NCI-H345 (cell line): Measurements from ENCODE around the gene CCND3.

Experiments used
- DNase-seq: peaks from one replicate; lab custom pipeline; 2025; lab: John Stamatoyannopoulos, UW

CCND3 gene

DNA sequence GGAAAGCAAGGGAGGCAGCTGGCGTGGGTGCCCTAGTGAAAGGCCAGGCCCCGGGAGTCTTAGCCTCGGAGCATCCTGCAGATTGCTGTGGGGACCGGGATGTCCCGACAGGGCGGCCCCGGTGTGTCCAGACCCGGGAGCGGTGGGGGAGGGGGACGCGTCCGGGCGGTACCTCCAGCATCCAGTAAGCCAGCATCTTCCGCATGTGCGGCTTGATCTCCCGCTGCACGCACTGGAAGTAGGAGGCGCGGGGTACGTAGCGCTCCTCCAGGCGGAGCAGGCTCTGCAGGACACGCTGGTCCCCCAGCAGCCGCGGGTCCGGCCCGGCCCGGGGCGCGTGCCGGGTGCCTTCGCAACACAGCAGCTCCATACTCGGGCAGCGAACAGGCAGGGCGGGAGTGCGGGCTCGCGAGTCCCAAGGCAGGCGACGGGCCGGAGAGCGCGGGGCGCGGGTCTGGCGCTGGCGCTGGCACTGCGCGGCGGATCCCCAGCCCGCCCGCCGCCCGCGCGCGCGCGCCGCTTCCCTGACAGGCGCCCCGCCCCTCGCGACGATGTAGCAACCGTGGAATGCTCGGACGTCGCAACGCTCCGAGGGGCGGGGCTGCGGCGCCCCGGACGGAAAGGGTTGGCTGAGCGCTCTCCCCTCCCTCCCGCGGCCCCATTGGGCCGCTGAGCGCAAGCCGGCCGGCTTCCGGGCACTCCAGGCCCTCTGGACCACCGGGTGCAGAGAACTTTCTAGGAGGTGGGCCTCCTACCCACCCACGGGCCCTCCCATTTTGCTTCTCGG, at the start of gene CCND3:
CCND3 (minus strand) TSS at position 529 of the 787 bp plus-strand sequence; CDS start at position 370, 159 bp downstream.
- peak; percentile 90 for DNase-seq

DNA sequence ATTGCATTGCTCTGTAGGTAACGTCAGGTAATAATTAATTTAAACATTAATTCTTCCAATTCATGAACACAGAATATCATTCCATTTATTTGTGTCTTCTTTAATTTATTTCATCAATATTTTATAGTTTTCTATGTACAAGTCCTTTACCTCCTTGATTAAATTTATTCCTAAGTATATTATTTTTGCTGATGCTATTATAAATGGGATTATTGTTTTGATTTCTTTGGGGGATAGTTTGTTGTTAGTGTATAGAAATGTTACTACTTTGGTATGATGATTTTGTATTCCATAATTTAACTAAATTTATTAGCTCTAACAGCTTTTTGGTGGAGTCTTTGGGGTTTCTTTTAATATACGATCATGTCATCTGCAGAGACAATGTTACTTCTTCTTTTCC, 44.7 kb upstream of the CCND3 start:
- no peak for DNase-seq

DNA sequence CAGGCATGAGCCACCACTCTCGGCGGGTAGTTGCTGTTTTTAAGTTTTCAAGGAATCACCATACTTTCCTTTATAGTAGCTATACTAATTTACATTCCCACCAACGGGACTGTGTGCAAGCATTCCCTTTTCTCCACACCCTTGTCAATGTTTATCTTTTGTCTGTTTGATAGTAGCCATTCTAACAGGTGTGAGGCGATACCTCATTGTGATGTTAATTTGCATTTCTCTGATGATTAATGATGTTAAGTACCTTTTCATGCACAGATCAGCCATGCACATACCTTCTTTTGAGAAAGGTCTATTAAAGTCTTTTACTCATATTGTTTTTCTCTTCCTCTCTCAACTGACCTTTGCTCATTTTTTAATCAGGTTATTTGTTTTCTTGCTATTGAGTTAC, 43.0 kb upstream of the CCND3 start:
- no peak for DNase-seq

DNA sequence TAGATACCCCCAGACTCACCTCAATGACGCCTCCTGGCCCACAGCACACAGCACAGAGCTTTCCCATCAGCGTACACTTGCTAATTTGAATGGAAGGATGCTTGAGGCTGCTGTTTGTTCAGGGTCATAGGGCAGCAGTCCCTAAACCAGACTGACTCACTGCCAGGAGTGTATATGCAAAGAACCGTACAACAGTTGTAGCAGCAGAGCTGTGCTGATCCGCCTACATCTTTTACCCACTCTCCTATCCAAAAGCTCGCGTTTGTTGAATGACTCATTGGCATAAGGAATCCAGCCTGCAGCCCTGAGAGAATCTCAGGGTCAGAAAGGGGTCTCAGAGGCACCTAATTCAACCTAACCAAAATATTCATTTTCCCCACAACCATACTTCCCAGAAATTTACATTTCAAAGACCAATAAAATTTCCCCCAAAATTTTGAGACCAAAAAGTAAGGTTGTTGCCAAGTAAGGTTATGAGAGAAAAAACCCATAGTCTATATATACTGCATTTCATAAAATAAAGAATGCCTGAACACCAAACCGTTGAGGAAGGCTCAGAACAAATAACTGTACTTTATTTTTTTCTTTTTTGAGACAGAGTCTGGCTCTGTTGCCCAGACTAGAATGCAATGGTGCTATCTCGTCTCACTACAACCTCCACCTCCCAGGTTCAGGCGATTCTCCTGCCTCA, 35.3 kb upstream of the CCND3 start:
- DNase-seq, result no peak

DNA sequence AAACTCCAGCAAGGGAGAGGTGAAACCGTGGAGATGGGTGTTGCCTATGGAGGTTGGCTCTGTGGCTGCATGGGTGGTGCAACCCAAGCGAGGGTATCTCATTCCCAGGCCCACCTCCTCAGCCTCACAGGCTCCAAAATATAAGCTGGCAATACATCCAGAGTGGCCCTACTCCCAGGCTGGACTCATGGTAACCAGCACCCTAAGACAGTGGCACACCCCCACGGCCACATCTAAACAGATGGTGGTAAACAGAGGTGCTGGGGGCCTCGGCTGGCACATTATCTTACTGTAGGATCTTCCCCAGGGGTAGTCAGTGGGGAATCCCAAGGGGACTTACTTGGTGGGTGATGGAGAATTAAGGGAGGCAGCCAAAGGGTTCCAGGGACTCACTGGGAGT, 33.7 kb upstream of the CCND3 start:
- DNase-seq, result no peak

DNA sequence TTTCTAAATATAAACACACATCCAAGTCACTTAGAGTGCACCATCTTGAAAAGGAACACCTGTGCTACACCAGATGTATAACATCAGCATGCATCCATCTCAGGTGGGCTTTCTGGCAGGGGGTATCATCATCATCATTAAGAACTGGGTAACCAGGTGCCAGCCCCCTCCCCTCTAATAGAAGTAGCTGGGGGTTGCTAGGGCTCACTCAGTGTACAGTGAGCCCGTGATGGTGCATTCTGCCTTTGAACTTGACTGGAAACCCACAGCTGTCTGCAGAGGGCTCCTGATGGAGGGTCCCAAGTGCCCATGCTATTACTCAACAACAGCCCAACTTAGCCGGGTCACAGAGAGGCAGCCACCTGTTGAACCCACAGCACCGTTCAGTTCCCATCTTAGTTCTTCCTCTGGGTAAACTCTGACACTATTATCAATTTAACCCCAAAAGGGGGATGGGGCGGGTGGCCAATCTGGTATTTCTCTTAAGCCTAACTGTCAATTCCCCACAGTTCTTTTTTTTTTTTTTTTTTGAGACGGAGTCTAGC, 32.7 kb upstream of the CCND3 start:
- no peak for DNase-seq

DNA sequence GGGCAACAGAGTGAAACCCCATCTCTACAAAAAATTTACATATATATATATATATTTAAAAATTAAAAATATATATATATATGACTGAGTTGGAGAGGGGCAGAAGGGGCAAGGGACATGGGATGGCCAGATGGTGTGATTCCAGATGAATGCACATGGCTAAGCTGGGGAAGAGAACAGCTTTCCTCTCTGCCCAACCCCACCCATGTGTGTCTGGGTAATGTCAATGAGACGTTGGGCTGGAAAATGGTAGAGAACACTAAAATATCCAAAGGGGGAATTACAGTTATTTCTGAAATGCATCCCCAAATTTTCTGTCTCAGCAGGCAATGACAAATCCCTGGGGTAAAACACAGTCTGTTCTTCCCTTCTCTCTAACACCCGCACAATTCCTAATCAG, 31.2 kb upstream of the CCND3 start:
- DNase-seq, result no peak

DNA sequence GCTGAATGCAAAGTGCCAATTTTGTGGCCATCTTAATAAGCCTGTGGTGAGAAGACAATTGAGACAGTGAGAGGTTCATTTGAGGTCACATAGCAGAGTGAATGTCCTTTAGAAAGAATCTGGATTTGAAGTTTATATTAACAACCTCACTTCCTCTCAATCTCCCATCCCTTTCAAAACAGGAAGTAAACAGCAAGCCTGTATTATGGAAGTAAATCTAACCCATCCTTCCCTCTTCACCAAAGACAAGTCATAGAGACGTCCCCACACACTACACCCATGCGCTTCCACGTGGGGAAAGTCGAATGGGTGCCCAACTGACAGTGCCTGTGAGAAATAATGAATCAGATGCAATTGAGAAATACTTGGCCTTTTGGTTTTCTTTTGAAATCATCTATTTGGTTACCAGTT, 28.8 kb upstream of the CCND3 start:
- DNase-seq, result no peak

DNA sequence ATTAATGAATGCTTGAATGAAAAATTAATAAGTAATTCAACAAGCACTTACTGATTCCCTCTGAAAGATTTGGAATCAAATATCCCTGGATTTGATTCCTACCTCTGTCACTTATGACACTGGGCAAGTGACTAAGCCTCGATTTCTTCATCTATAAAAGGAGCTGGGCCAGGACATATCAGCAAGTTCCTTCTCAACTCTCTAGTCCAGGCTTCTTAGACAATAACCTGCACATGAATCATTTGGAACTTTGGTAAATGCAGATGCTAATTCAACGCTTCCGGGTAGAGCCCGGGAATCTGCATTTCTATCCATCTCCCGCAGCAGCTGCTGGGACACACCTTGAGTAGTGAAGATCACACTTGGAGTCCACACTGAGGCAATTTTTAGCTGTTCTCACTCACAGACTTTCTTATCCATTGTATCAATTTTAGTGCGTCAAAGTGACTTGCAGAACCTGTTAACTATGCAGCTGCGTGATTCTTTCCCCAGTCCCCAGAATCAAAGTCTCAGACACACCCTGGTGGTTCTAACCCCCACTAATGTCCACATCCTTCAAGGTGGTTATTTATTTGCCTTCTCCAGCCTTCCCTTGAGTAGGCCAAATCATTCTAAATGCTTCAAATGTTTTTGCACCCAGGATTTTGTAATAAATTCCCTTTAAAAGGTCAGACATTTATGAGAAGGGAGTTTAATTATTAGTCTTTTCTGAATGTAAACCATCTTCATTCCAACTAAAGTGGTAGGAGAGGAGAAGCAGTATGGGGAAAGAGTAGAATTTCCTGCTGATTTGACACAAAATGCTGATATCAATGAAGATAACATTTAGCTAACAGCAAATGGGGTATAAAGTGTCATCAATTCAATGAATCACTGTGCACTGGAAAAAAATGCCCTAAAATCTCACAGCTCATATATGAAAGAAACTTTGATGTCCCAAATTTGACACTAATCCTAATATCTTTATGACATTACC, 26.0 kb upstream of the CCND3 start:
- DNase-seq, result no peak

DNA sequence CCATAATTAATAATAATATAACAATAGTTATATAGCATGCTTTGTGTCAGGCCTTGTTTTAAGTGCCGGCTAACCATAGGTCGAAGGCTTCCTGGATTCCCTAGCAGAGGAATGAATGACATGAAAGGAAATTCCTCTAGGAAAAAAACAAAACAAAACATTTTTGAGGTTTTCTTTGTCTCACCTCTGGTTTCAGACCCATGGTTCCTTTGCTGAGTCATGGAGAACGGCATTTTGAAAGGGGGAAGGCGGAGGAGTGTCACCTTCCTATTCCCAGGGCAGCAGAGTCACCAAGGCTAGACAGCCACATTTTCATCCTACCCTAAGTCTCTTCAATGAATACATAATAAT, 25.3 kb upstream of the CCND3 start:
- no peak for DNase-seq

DNA sequence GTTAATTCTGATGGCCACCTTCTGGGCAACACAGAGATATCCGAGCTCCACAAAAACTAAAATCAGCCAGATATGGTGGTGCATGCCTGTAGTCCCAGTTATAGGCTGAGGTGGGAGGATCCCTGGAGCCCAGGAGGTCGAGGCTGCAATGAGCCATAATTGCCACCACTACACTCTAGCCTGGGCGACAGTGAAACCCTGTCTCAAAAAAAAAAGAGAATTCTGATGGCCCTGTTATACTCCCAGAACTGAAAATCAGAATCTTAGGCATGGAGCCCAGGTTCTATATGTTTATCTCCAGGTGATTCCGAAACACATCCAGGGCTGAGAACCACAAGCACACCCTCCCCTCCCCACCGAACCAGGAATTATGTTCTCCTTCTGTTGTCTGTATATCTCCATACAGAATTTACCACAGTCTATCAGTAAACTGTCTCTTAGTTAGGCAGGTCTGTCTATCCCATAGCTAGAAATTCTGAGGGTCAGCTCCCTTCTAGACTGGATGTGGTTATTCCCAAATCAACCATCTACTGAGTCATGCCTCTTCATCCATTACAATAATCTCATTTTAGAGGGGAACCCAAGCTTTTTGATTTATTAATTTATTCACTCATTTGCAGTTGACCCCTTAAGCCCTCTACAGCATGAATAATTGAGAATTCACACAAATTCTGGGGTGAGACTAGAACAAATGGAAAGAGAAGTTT, 24.8 kb upstream of the CCND3 start:
- DNase-seq, result no peak

DNA sequence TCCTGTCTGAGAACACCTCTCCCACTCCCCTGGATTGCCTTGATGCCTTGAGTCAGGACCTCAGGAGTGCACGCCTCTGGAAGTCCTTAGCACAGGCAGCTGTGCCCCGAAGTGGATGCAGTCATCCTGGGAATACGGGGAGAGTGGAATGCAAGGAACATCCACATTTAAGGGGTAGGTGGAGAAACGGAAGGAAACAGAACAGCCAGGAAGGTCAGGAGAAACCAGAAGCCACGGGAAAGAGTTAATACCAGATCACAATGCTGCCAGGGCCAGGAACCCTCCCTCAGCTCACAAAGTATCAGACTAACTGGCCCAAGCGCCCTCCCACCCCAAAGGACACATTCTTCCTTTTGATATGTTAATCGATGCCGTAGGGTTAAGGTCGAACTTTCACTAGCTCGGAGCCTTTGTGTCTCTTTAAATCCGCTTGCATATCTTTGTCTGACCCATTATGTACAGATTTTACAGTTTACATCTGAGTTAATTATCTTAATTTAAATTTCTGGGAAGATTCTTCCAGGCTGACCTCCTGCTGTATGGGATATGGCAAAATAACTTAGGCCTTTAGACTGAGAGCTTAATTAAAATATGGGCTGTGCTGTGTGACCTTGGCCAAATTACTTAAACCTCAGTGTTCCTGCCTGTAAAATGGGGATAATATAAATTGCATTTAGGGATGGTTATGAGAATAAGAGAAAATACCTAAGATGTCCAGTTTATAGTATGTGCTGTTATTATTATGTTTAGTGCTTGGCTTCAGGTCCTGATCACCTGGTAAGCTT, 24.0 kb upstream of the CCND3 start:
- DNase-seq, result no peak

DNA sequence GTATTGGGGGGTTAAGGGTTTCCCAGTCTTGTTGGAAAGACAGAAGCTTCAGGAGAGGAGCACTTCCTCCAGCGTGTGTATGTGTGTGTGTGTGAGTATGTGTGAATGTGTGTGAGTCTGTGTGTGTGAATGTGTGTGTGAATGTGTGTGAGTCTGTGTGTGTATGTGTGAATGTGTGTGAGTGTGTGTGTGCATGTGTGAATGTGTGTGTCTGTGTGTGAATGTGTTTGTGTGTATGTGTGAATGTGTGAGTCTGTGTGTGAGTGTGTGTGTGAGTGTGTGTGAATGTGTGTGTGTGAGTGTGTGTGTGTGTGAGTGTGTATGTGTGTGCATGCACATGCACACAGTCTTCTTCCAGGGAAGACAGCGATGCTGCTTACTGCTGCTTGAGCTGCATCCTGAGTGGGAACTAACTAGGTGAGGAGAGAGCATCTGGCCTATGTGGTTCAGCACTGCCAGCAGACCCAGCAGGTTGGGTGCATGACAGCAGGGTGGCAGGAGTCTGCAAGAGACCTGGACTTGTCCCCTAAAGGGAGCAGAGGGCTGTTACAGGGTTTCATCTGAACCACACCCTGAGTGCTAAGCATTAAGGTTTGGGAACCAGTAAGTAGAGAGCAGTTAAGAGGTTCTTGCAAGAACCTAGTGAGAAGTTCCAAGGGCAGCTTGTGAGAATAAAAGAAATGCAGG, 22.7 kb upstream of the CCND3 start:
- no peak for DNase-seq

DNA sequence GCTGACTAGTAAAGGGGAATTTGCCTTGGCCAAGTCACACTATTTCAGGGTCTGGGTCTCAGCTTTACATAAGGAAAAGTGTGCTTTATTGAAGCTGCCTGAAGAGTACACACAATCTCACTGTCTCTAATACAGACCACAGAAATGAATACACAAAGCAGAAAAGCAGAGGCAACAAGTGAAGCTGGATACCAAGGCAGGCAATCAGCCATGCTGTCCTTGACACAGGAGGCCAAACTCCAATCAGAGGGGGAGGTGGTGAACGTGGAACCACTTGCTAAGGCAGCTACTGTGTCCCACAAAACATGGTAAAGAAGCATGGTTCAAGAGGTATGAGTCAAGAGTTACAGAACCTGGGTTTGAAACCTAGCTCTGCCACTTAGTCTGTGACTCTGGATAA, 21.8 kb upstream of the CCND3 start:
- no peak for DNase-seq

DNA sequence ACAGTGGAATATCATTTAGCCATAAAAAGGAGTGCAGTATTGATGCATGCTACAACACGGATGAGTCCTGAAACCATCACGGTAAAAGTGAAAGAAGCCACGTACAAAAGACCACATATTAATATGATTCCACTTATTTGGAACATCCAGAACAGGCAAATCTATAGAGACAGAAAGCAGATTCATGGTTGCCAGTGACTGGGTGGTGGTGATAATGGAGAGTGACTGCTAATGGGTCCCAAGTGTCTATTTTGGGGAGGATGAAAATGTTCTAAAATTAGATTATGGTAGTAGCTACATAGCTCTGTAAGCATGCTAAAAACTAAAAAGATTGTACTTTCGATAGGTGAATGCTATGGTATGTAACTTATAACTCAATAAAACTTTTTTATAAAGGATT, 18.4 kb upstream of the CCND3 start:
- no peak for DNase-seq

DNA sequence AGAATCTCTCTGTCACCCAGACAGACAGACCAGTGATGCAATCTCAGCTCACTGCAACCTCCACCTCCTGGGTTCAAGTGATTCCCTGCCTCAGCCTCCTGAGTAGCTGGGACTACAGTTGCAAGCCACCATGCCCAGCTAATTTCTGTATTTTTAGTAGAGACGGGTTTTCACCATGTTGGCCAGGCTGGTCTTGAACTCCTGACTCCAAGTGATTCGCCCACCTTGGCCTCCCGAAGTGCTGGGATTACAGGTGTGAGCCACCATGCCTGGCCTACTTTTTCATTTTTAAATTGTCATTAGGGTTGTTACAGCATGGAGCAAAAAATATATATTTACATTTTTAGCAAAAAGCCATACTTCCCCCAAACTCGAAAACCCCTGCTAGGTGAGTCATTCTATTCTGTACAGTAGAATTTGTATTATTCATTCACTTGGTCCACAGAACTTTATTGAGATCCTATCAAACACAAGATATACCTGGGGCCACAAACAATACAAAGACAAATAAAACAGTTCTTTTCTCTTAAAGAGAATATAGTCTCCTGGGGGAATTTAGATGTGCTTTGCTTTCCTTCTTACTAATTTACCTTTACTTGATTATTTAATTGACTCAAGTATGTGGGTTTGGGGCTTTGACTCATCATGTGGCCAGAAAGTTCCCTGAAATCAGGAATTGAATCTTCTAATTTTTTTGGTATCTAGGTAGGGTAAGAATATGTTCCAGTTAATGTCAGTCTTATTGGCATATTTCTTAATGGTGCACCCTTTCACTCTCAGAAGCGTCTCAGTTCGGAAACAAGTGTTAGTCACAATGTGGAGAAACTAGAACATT, 16.6 kb upstream of the CCND3 start:
- no peak for DNase-seq

DNA sequence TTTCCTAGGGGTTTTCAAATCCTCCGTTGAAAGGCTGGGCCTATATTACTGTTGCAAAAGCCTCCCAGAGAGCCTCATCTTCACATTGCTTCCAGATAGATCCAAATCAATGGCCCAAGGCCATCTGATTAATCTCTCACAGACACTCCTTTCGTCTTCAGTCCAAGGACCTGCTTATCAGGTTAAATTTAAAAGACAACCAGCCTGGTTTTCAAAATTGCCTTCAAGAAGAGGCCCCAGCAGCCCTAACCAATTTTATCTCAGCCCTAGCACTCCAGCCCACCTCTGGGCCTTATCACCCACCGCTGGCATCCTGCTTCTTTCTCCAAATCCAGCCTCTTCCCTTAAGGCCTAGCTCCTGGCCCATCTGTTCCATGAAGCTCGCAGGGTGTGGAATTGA, 15.5 kb upstream of the CCND3 start:
- DNase-seq, result no peak

DNA sequence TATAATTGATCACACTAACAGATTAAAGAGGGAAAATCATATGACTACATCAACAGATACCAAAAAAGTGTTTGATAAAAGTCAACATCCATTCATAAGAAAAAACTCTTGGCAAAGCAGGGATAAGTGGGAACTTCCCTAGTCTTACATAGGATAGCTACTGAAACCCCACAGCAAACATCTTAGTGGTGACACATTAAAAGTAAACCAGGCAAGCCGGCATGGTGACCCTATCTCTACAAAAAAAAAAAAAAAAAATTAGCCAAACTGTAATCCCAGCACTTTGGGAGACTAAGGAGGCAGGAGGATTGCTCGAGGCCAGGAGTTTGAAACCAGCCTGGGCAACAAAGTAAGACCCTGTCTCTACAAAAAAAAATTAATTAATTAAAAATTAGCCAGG, 13.8 kb upstream of the CCND3 start:
- no peak for DNase-seq

DNA sequence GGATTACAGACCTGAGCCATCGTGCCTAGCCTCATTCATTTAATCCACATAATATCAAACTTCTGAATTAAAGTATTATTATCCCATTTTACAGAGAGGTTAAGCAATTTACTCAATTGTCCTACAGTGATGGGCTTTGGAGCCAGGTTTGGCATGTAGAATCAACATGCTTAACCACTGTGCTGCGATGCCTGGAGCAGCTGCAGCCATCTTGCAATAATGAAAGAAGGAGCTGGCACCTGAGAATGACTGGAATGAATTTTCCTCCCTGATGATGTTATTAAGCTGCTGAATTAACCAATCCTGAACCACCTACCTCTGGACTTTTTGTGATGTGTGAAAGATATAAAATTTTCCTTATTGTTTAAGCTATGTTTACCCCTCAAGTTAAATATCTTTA, 13.1 kb upstream of the CCND3 start:
- DNase-seq, result no peak
